HG03442 (cell line): ENCODE results near the gene ZBED3.
"Not testable (repeated sequence)": the region's sequence is repeated elsewhere in the genome, so short reads cannot be mapped to it uniquely, and the experiment has no call there.

Source experiments
- ATAC-seq: cut with Tn5 transposase; IDR thresholded peaks from one replicate; pipeline ENCODE4 v1.9.1; 2021; ENCODE audit warnings: mild to moderate bottlenecking, moderate library complexity; ENCODE audit not compliant: unreplicated experiment

Gene ZBED3

GRCh38 chr5:77086689-77087483 is at the start of gene ZBED3:
ZBED3 (minus strand) TSS chr5:77087285; CDS start chr5:77077878, 9,407 bp downstream.
- peak; percentile 56 for ATAC-seq

- ATAC-seq, result no peak
Observed at GRCh38 chr5:77133061-77133758, 46.1 kb upstream of the ZBED3 start.

- no peak for ATAC-seq
Observed at GRCh38 chr5:77131361-77131760, 44.3 kb upstream of the ZBED3 start.

- ATAC-seq, result no peak
Observed at GRCh38 chr5:77129391-77129990, 42.4 kb upstream of the ZBED3 start.

GRCh38 chr5:77128411-77129061 is 41.5 kb upstream of the ZBED3 start:
- ATAC-seq, result no peak

- ATAC-seq, result no peak
Observed at GRCh38 chr5:77123057-77123456, 36.0 kb upstream of the ZBED3 start.

- ATAC-seq, result no peak
Observed at GRCh38 chr5:77120706-77121105, 33.6 kb upstream of the ZBED3 start.

GRCh38 chr5:77120086-77120485 is 33.0 kb upstream of the ZBED3 start:
- no peak for ATAC-seq

GRCh38 chr5:77117161-77117560 is 30.1 kb upstream of the ZBED3 start:
- ATAC-seq, result no peak

GRCh38 chr5:77107035-77107434 is 19.9 kb upstream of the ZBED3 start:
- ATAC-seq, result not testable (repeated sequence)

- ATAC-seq, result no peak
Observed at GRCh38 chr5:77104813-77105212, 17.7 kb upstream of the ZBED3 start.

GRCh38 chr5:77103457-77103856 is 16.4 kb upstream of the ZBED3 start:
- ATAC-seq, result no peak

- ATAC-seq, result no peak
Observed at GRCh38 chr5:77102549-77102948, 15.5 kb upstream of the ZBED3 start.

- ATAC-seq, result no peak
Observed at GRCh38 chr5:77101298-77101697, 14.2 kb upstream of the ZBED3 start.

- no peak for ATAC-seq
Observed at GRCh38 chr5:77095189-77095588, 8.1 kb upstream of the ZBED3 start.

GRCh38 chr5:77087484-77088261 is 588 bp upstream of the ZBED3 start:
- ATAC-seq, result no peak

GRCh38 chr5:77086368-77086688 is 757 bp downstream of the ZBED3 start:
- no peak for ATAC-seq

- no peak for ATAC-seq
Observed at GRCh38 chr5:77083088-77083487, 4.0 kb downstream of the ZBED3 start.

- no peak for ATAC-seq
Observed at GRCh38 chr5:77082280-77082679, 4.8 kb downstream of the ZBED3 start.

- ATAC-seq, result no peak
Observed at GRCh38 chr5:77080905-77081304, 6.2 kb downstream of the ZBED3 start.

GRCh38 chr5:77080479-77080878 is 6.6 kb downstream of the ZBED3 start:
- not testable (repeated sequence) for ATAC-seq
